GM18517 (cell line): ENCODE data around the gene IGDCC3.

Source experiments
- ATAC-seq: cut with Tn5 transposase; IDR thresholded peaks from one replicate; pipeline ENCODE4 v1.9.1; 2021; ENCODE audit warnings: mild to moderate bottlenecking, moderate library complexity; ENCODE audit not compliant: unreplicated experiment

The IGDCC3 gene

GRCh38 chr15:65388306-65389080, 10.7 kb upstream of the IGDCC3 start:
- no peak for ATAC-seq

- no peak for ATAC-seq
Measured at GRCh38 chr15:65386886-65387285, 9.1 kb upstream of the IGDCC3 start.

GRCh38 chr15:65386376-65386775, 8.6 kb upstream of the IGDCC3 start:
- ATAC-seq, result no peak

GRCh38 chr15:65385870-65386258, 8.1 kb upstream of the IGDCC3 start:
- no peak for ATAC-seq

- peak; percentile 66 for ATAC-seq
Measured at GRCh38 chr15:65384895-65385869, 7.4 kb upstream of the IGDCC3 start.

GRCh38 chr15:65384505-65384894, 6.7 kb upstream of the IGDCC3 start:
- ATAC-seq, result no peak

- ATAC-seq, result no peak
Measured at GRCh38 chr15:65383991-65384390, 6.2 kb upstream of the IGDCC3 start.

- ATAC-seq, result no peak
Measured at GRCh38 chr15:65383456-65383855, 5.7 kb upstream of the IGDCC3 start.

GRCh38 chr15:65382921-65383320, 5.1 kb upstream of the IGDCC3 start:
- no peak for ATAC-seq

- no peak for ATAC-seq
Measured at GRCh38 chr15:65382146-65382491, 4.3 kb upstream of the IGDCC3 start.

- no peak for ATAC-seq
Measured at GRCh38 chr15:65381445-65382145, 3.8 kb upstream of the IGDCC3 start.

GRCh38 chr15:65379986-65380385, 2.2 kb upstream of the IGDCC3 start:
- no peak for ATAC-seq

- no peak for ATAC-seq
Measured at GRCh38 chr15:65377105-65377975, 462 bp downstream of the IGDCC3 start.

- ATAC-seq, result no peak
Measured at GRCh38 chr15:65376767-65377104, 1.1 kb downstream of the IGDCC3 start.

- ATAC-seq, result no peak
Measured at GRCh38 chr15:65375871-65376607, 1.8 kb downstream of the IGDCC3 start.

- no peak for ATAC-seq
Measured at GRCh38 chr15:65374821-65375401, 2.9 kb downstream of the IGDCC3 start.

GRCh38 chr15:65374334-65374733, 3.5 kb downstream of the IGDCC3 start:
- no peak for ATAC-seq

GRCh38 chr15:65373163-65373651, 4.6 kb downstream of the IGDCC3 start:
- no peak for ATAC-seq

GRCh38 chr15:65372787-65373067, 5.1 kb downstream of the IGDCC3 start:
- no peak for ATAC-seq
